ENCODE data around the gene GNG4. TPM values are rescaled to one million over a fixed set of nuclear protein-coding genes. Genes with fewer than 3 reads are reported as not detected.

The GNG4 gene
- total RNA-seq, 4 donors from 2014 or later: not detected

DNA sequence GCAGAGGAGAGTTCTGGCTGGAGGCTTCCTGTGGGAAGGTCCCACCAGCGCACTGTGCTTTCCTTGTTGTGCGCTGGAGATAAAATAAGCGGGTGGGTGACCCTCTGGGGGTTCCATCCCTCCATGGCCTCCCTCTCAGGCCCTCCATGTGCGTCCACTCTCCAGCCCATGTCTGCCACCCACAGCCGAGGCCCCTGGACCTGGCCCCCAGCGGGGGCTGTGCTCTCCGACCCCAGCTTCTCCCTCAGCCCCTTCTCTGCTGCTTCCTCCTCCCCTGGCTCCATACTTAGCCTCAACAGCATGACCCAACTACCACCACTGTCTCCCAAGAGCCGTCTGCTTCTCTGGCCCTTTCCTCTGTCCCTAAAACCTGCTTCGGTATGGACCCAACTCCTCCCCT lies 61.4 kb downstream of the GNG4 start:
- no peak for TF ChIP-seq CTCF (IDR thresholded peaks at IDR 0.05; ENCODE audit: low read depth)

DNA sequence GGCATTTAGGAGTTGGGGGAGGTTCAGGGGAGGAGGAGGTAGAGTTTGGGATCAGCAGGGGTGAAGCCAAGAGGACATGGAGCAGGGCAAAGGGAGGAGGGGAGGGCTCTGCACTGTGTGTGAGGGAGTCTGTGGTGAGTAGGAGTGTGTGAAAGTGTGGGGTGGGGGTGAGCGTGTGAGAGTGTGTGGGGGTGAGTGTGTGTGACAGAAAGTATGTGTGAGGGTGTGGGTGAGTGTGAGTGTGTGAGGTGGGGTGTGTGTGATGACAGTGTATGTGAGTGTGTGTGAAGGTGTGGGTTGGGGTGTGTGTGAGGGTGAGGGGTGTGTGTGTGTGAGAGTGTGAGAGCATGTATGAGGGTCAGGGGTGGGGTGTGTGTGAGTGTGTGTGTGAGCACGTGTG lies 62.6 kb downstream of the GNG4 start:
- no peak for TF ChIP-seq CTCF (IDR thresholded peaks at IDR 0.05; ENCODE audit: low read depth)

- TF ChIP-seq CTCF (IDR thresholded peaks at IDR 0.05; ENCODE audit: low read depth): no peak
Observed at GRCh38 chr1:235586413-235586812, 63.2 kb downstream of the GNG4 start.

DNA sequence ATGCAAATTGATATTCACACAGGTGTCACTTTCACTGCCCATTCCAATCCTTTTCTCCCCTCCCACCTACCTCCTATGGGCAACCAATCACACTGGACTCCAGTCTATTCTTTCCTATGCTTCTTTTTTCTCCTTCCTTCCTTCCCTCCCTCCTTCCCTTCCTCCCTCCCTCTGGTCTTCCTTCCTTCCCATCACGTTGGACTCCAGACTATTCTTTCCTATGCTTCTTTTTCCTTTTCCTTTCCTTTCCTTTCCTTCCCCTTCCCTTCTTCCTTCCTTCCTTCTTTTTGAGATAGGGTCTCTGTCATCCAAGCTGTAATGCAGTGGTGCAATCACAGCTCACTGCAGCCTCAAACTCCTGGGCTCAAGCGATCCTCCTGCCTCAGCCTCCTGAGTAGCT lies 64.6 kb downstream of the GNG4 start:
- no peak for TF ChIP-seq CTCF (IDR thresholded peaks at IDR 0.05; ENCODE audit: low read depth)

DNA sequence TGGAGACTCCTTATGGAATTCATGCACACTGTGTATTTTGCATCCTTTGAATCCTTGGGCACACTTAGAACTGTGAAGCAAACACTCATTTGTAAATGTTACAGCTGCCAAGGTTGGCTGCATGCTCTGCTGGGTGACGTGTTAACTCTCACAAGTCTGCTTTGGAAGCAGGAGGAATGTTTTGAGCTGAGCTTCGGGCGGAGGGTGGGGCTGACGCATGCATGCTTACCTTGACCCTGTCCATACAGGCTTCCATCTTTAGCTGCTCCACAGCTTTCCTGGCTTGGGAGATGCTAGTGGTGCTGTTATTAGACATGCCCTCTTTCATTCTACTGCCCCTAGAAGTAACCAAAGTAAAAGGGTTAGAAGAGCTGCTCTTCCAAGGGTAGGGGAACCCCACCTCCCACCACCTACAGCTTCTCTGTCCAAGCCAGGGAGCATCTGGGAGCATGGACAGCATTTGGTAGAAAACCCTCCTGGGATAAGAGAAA lies 66.0 kb downstream of the GNG4 start:
- TF ChIP-seq CTCF (IDR thresholded peaks at IDR 0.05; ENCODE audit: low read depth): no peak

GRCh38 chr1:235582130-235582529 lies 67.5 kb downstream of the GNG4 start:
- TF ChIP-seq CTCF (IDR thresholded peaks at IDR 0.05; ENCODE audit: low read depth): no peak

DNA sequence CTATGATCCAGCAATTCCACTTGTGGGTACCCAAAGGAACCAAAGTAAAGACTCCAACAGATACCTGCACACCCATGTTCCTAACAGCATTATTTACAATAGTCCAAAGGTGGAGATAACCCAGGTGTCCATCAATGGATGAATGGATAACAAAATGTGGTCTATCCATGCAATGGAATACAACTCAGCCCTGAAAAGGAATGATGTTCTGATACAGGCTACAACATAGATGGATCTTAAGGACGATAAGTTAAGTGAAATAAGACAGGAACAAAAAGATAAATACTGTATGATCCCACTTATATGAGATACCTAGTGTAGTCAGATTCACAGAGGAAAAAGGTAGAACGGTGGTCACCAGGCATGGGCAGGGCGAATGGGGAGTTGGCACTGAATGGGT lies 69.7 kb downstream of the GNG4 start:
- TF ChIP-seq CTCF (IDR thresholded peaks at IDR 0.05; ENCODE audit: low read depth): no peak

Measured in subcutaneous adipose tissue (tissue), 4 donors.